GM23338 (cell line): Measurements from ENCODE around the gene RNF150.
"Not testable (repeated sequence)": the region's sequence is repeated elsewhere in the genome, so short reads cannot be mapped to it uniquely, and the experiment has no call there.

Experiments
- EZH2 ChIP-seq: fragments of 200-600 bp; sonication (generic); IDR thresholded peaks from one replicate; pipeline ENCODE4 v1.8.0; 2017; ENCODE audit warnings: antibody characterized with exemption, mild to moderate bottlenecking, low read depth; ENCODE audit not compliant: unreplicated experiment
- POLR2AphosphoS5 ChIP-seq: IDR thresholded peaks from 2 replicates; pipeline ENCODE4 v1.6.1; 2016; ENCODE audit warnings: antibody characterized with exemption, low read depth
- TF ChIP-seq, protein P1 (sequence below), 2 experiments: fragments of 200-600 bp in 1 of 2; sonication (generic) in 1 of 2; conservative IDR thresholded peaks; 2 replicates each; pipeline versions ENCODE4 v1.5.1 to v1.6.1; 2016 to 2017; ENCODE audit warnings: antibody characterized with exemption in 2 of 2, low read depth in 2 of 2, mild to moderate bottlenecking in 2 of 2, moderate library complexity in 1 of 2

DNA sequence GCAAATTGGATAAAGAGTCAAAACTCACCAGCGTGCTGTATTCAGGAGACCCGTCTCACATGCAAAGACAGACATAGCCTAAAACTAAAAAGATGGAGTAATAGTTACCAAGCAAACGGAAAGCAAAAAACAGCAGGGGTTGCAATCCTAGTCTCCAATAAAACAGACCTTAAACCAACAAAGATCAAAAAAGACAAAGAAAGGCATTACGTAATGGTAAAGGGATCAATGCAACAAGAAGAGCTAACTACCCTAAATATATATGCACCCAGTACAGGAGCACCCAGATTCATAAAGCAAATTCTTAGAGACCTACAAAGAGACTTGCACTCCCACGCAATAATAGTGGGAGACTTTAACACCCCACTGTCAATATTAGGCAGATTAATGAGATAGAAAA is 31.7 kb upstream of the RNF150 start:
- not testable (repeated sequence) for TF ChIP-seq EZH2, POLR2AphosphoS5
- TF ChIP-seq, protein P1, sequence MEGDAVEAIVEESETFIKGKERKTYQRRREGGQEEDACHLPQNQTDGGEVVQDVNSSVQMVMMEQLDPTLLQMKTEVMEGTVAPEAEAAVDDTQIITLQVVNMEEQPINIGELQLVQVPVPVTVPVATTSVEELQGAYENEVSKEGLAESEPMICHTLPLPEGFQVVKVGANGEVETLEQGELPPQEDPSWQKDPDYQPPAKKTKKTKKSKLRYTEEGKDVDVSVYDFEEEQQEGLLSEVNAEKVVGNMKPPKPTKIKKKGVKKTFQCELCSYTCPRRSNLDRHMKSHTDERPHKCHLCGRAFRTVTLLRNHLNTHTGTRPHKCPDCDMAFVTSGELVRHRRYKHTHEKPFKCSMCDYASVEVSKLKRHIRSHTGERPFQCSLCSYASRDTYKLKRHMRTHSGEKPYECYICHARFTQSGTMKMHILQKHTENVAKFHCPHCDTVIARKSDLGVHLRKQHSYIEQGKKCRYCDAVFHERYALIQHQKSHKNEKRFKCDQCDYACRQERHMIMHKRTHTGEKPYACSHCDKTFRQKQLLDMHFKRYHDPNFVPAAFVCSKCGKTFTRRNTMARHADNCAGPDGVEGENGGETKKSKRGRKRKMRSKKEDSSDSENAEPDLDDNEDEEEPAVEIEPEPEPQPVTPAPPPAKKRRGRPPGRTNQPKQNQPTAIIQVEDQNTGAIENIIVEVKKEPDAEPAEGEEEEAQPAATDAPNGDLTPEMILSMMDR (conservative IDR thresholded peaks at IDR 0.05; ENCODE audit: low read depth in 2 of 2): not testable (repeated sequence)
